ENCODE results near the gene CHST2. TPM values are rescaled to one million over a fixed set of nuclear protein-coding genes. Genes with fewer than 3 reads are reported as not detected.
"Not testable (repeated sequence)": the region's sequence is repeated elsewhere in the genome, so short reads cannot be mapped to it uniquely, and the experiment has no call there.

CHST2 gene
- total RNA-seq, 1 experiment from 2014 or later = 0.38 TPM

DNA sequence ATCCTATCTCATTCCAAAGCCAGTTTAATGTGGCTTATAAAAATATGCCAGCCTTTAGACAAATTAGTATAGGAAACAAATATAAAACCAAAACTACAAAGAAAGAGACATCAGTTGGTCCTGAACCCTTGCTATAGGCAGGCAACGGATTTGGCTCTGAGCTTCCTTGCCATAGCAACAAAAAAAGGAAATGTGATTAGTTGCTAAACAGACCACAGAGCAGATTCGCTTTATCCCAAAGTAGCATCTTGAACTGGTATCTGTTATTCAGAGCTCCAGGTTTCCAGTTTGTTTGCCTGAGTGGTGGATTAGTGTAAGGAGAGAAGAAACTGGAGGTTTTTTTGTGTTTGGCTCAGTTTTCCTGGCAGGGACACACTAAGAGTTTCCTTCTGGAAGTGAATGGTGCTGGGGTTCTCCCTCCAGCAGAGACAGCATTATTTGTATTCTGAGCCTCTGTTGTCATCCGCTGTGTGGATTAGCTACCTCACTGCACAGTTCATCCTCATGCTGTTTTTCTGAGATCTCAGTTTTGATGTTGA lies 44.1 kb downstream of the CHST2 start:
- H3K4me1 Mint-ChIP-seq (ENCODE audit: low read depth, unreplicated experiment) = no peaks in the 10 kb centered on the region
- no peaks in the 10 kb centered on the region for H3K36me3 Mint-ChIP-seq (ENCODE audit: insufficient read depth, unreplicated experiment)
- peaks cover 39% of the 10 kb centered on the region for H3K27me3 Mint-ChIP-seq (ENCODE audit: unreplicated experiment)
- TF ChIP-seq, protein P1, sequence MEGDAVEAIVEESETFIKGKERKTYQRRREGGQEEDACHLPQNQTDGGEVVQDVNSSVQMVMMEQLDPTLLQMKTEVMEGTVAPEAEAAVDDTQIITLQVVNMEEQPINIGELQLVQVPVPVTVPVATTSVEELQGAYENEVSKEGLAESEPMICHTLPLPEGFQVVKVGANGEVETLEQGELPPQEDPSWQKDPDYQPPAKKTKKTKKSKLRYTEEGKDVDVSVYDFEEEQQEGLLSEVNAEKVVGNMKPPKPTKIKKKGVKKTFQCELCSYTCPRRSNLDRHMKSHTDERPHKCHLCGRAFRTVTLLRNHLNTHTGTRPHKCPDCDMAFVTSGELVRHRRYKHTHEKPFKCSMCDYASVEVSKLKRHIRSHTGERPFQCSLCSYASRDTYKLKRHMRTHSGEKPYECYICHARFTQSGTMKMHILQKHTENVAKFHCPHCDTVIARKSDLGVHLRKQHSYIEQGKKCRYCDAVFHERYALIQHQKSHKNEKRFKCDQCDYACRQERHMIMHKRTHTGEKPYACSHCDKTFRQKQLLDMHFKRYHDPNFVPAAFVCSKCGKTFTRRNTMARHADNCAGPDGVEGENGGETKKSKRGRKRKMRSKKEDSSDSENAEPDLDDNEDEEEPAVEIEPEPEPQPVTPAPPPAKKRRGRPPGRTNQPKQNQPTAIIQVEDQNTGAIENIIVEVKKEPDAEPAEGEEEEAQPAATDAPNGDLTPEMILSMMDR (IDR thresholded peaks at IDR 0.05; ENCODE audit: unreplicated experiment) = no peak
- no peak overlapping the region for H3K27ac Mint-ChIP-seq (ENCODE audit: unreplicated experiment)
- H3K4me3 Mint-ChIP-seq (ENCODE audit: low read depth, unreplicated experiment) = no peak overlapping the region
- DNase-seq = no peak
- no peaks in the 10 kb centered on the region for H3K9me3 Mint-ChIP-seq (ENCODE audit: low read depth, unreplicated experiment)
- BruUV-seq (replicated peaks) = no TSS peak
- intact Hi-C loops (cut with micrococcal nuclease; ENCODE audit: unreplicated experiment) = no loop called here
- CTCF ChIA-PET = no interaction called here

DNA sequence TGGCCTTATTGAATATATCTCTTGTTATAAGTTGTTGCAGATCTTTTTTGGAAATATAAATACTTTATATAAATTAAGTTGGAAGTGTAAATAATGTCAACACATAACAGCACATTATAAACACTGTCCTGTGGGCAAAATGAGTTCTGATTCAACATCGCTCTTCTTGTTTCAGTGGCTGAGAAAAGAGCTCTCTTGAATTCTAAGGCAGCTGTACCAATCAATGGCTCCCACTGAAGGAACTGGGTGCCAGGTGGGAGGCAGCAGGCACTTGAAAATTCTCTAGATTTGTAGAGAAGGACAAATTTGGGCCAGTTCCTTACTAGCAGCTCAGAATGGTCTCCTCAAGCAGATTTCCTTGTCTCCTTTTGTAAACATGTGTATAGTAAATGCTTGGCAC lies 45.6 kb downstream of the CHST2 start:
- H3K4me1 Mint-ChIP-seq (ENCODE audit: low read depth, unreplicated experiment) = no peaks in the 10 kb centered on the region
- intact Hi-C loops (cut with micrococcal nuclease; ENCODE audit: unreplicated experiment) = no loop called here

DNA sequence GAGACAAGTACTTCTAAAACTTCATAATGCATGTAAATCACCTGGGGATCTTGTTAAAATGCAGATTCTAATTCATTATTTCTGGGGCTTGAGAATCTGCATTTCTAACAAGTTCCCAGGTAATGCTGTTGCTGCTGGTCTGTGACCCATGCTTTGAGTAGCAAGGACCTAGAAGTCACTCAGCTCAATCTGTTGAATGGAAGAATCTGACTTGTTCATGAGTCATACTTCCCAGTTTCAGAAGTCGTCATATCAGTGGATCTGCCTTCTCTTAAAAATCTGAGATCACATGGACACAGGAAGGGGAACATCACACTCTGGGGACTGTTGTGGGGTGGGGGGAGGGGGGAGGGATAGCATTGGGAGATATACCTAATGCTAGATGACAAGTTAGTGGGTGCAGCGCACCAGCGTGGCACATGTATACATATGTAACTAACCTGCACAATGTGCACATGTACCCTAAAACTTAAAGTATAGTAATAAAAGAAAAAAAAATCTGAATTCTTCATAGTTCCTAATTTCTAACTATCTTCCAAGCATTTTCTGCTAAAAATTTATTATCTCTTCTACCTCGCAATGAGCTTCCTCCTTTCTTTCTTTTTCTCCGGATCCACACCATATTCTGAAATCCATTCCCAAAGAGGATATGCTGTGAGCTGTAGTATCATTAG lies 46.2 kb downstream of the CHST2 start:
- peaks cover 57% of the 10 kb centered on the region for H3K27me3 Mint-ChIP-seq (ENCODE audit: unreplicated experiment)
- H3K36me3 Mint-ChIP-seq (ENCODE audit: insufficient read depth, unreplicated experiment); intact Hi-C loops (cut with micrococcal nuclease; ENCODE audit: unreplicated experiment); DNase-seq; H3K4me3 Mint-ChIP-seq (ENCODE audit: low read depth, unreplicated experiment); H3K4me1 Mint-ChIP-seq (ENCODE audit: low read depth, unreplicated experiment); H3K27ac Mint-ChIP-seq (ENCODE audit: unreplicated experiment); H3K9me3 Mint-ChIP-seq (ENCODE audit: low read depth, unreplicated experiment); BruUV-seq (replicated peaks): not testable (repeated sequence)
- CTCF ChIA-PET = interaction anchor here (1.1 to 1.2 kb wide), 2 partner anchors 23 to 56 kb away, joined by 3 read pairs; no protein-coding TSS in a partner anchor

More for the DNA sequence above, 45.6 kb downstream of the CHST2 start:
- H3K27ac Mint-ChIP-seq (ENCODE audit: unreplicated experiment) = no peak overlapping the region
- H3K4me3 Mint-ChIP-seq (ENCODE audit: low read depth, unreplicated experiment) = no peak overlapping the region
- no TSS peak for BruUV-seq (replicated peaks)
- CTCF ChIA-PET = interaction anchor here (1.1 kb wide), 1 partner anchor 57 kb away, joined by 3 read pairs; no protein-coding TSS in a partner anchor
- H3K27me3 Mint-ChIP-seq (ENCODE audit: unreplicated experiment) = peaks cover 52% of the 10 kb centered on the region
- no peaks in the 10 kb centered on the region for H3K36me3 Mint-ChIP-seq (ENCODE audit: insufficient read depth, unreplicated experiment)
- no peaks in the 10 kb centered on the region for H3K9me3 Mint-ChIP-seq (ENCODE audit: low read depth, unreplicated experiment)
- TF ChIP-seq, protein P1 (IDR thresholded peaks at IDR 0.05; ENCODE audit: unreplicated experiment) = no peak
- no peak for DNase-seq

DNA sequence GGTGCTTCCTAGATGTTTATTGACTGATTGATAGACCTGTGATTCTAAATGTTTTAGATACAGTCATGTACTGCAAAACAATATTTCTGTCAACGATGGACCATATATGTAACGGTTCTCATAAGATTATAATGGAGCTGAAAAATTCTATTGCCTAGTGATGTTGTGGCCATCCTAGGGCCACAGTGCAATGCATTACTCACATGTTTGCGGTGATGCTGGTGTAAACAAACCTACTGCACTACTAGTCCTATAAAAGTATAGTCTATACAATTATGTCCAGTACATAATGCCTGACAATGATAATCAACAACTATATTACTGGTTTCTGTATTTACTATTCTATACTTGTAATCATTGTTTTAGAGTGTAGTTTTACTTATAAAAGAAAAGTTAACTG lies 46.8 kb downstream of the CHST2 start:
- no TSS peak for BruUV-seq (replicated peaks)
- intact Hi-C loops (cut with micrococcal nuclease; ENCODE audit: unreplicated experiment) = no loop called here

More for the DNA sequence above, 46.8 kb downstream of the CHST2 start:
- CTCF ChIA-PET = interaction anchor here (1.2 kb wide), 1 partner anchor 23 kb away, joined by 3 read pairs; no protein-coding TSS in a partner anchor
- H3K27ac Mint-ChIP-seq (ENCODE audit: unreplicated experiment) = no peak overlapping the region
- H3K9me3 Mint-ChIP-seq (ENCODE audit: low read depth, unreplicated experiment) = no peaks in the 10 kb centered on the region
- H3K36me3 Mint-ChIP-seq (ENCODE audit: insufficient read depth, unreplicated experiment) = no peaks in the 10 kb centered on the region
- TF ChIP-seq, protein P1 (IDR thresholded peaks at IDR 0.05; ENCODE audit: unreplicated experiment) = no peak
- no peaks in the 10 kb centered on the region for H3K4me1 Mint-ChIP-seq (ENCODE audit: low read depth, unreplicated experiment)
- no peak for DNase-seq
- H3K4me3 Mint-ChIP-seq (ENCODE audit: low read depth, unreplicated experiment) = no peak overlapping the region
- H3K27me3 Mint-ChIP-seq (ENCODE audit: unreplicated experiment) = peaks cover 63% of the 10 kb centered on the region

Measured in Calu3 (cell line).